ENCODE measurements around the gene ATAD5.

The ATAD5 gene

GRCh38 chr17:30831663-30832437, at the start of gene ATAD5:
ATAD5 (plus strand) TSS chr17:30831966; CDS start chr17:30832348, 382 bp downstream.
- no peak within 1 kb of the TSS for H3K27ac ChIP-seq (ENCODE audit: low read depth, low read length)
- no peaks in the 10 kb centered on the region for H3K36me3 ChIP-seq (ENCODE audit: control insufficient read depth in 1 of 2, insufficient read depth in 2 of 2, low read length in 2 of 2)
- peak within 1 kb of the TSS; percentile 79 to 87 for H3K4me3 ChIP-seq (ENCODE audit: low read depth in 1 of 2, low read length in 2 of 2)
- no peaks in the 10 kb centered on the region for H3K27me3 ChIP-seq (ENCODE audit: control insufficient read depth in 1 of 2, insufficient read depth in 2 of 2, low read length in 2 of 2)
- peak within 1 kb of the TSS; percentile 76 to 96 for H3K9ac ChIP-seq (ENCODE audit: low read depth in 1 of 2, low read length in 2 of 2)
- H3K4me1 ChIP-seq (ENCODE audit: control insufficient read depth in 1 of 2, insufficient read depth in 2 of 2, low read length in 2 of 2): peaks cover 15 to 18% of the 10 kb centered on the region in 2 donors
- no peaks in the 10 kb centered on the region for H3K9me3 ChIP-seq (ENCODE audit: control insufficient read depth in 1 of 2, low read length in 2 of 2)

DNA sequence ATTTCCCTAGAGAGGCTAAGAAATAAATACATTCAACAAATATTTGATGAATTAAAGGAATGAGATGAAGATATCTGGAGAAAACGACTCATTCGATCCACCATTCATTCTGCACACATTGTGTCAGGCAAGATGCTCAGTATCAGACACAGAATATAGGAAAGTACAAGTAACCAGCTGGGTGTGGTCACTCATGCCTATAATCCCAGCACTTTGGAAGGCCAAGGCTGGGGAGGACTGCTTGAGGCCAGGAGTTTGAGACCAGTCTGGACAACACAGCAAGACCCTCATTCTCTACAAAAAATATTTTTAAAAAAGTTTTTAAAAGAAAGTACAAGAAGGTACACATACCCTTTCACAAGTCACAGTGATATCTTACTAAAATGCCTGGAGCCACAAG, 49.6 kb upstream of the ATAD5 start:
- no peaks in the 10 kb centered on the region for H3K4me1 ChIP-seq (ENCODE audit: control insufficient read depth in 1 of 2, insufficient read depth in 2 of 2, low read length in 2 of 2)
- H3K27ac ChIP-seq (ENCODE audit: low read depth, low read length): no peak overlapping the region
- H3K9ac ChIP-seq (ENCODE audit: low read depth in 1 of 2, low read length in 2 of 2): no peak overlapping the region
- H3K9me3 ChIP-seq (ENCODE audit: control insufficient read depth in 1 of 2, low read length in 2 of 2): no peaks in the 10 kb centered on the region
- no peak overlapping the region for H3K4me3 ChIP-seq (ENCODE audit: low read depth in 1 of 2, low read length in 2 of 2)
- H3K27me3 ChIP-seq (ENCODE audit: control insufficient read depth in 1 of 2, insufficient read depth in 2 of 2, low read length in 2 of 2): no peaks in the 10 kb centered on the region
- H3K36me3 ChIP-seq (ENCODE audit: control insufficient read depth in 1 of 2, insufficient read depth in 2 of 2, low read length in 2 of 2): peaks cover 0 to 32% of the 10 kb centered on the region in 2 donors

DNA sequence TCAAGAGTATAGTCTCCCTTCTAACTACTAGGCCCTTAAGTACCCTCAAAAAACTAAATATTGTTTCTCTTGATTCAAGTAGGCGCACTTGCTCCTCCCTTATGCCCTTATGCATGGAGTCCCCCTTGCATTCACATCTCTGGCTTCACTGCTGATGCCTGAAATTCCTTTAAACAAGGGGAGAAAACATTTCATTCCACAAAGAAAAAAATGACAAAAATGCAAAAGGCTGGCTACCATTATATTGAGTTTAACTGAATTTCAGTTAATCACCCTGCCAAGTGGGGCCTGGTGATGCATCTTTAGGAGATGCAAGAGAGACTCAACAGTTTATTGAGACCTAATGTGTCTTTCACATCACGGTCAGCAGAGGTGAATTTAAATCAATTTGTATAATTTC, 42.8 kb upstream of the ATAD5 start:
- Histone ChIP-seq H3K27ac (ENCODE audit: low read depth, low read length) (no peak overlapping the region), H3K36me3 (ENCODE audit: control insufficient read depth in 1 of 2, insufficient read depth in 2 of 2, low read length in 2 of 2) (peaks cover 4 to 41% of the 10 kb centered on the region in 2 donors), H3K9me3 (ENCODE audit: control insufficient read depth in 1 of 2, low read length in 2 of 2) (no peaks in the 10 kb centered on the region)

GRCh38 chr17:30790279-30790678, 41.5 kb upstream of the ATAD5 start:
- H3K9me3 ChIP-seq (ENCODE audit: control insufficient read depth in 1 of 2, low read length in 2 of 2): no peaks in the 10 kb centered on the region
- H3K36me3 ChIP-seq (ENCODE audit: control insufficient read depth in 1 of 2, insufficient read depth in 2 of 2, low read length in 2 of 2): peaks cover 4 to 44% of the 10 kb centered on the region in 2 donors
- H3K27me3 ChIP-seq (ENCODE audit: control insufficient read depth in 1 of 2, insufficient read depth in 2 of 2, low read length in 2 of 2): no peaks in the 10 kb centered on the region
- H3K27ac ChIP-seq (ENCODE audit: low read depth, low read length): no peak overlapping the region
- H3K4me3 ChIP-seq (ENCODE audit: low read depth in 1 of 2, low read length in 2 of 2): peak overlapping the region in 1 of 2 donors; percentile 35
- peaks cover 4 to 11% of the 10 kb centered on the region in 2 donors for H3K4me1 ChIP-seq (ENCODE audit: control insufficient read depth in 1 of 2, insufficient read depth in 2 of 2, low read length in 2 of 2)
- no peak overlapping the region for H3K9ac ChIP-seq (ENCODE audit: low read depth in 1 of 2, low read length in 2 of 2)

More for the DNA sequence above, 42.8 kb upstream of the ATAD5 start:
- Histone ChIP-seq H3K4me1 (ENCODE audit: control insufficient read depth in 1 of 2, insufficient read depth in 2 of 2, low read length in 2 of 2) (peaks cover 4 to 11% of the 10 kb centered on the region in 2 donors), H3K4me3 (ENCODE audit: low read depth in 1 of 2, low read length in 2 of 2) (no peak overlapping the region), H3K9ac (ENCODE audit: low read depth in 1 of 2, low read length in 2 of 2) (no peak overlapping the region), H3K27me3 (ENCODE audit: control insufficient read depth in 1 of 2, insufficient read depth in 2 of 2, low read length in 2 of 2) (no peaks in the 10 kb centered on the region)

DNA sequence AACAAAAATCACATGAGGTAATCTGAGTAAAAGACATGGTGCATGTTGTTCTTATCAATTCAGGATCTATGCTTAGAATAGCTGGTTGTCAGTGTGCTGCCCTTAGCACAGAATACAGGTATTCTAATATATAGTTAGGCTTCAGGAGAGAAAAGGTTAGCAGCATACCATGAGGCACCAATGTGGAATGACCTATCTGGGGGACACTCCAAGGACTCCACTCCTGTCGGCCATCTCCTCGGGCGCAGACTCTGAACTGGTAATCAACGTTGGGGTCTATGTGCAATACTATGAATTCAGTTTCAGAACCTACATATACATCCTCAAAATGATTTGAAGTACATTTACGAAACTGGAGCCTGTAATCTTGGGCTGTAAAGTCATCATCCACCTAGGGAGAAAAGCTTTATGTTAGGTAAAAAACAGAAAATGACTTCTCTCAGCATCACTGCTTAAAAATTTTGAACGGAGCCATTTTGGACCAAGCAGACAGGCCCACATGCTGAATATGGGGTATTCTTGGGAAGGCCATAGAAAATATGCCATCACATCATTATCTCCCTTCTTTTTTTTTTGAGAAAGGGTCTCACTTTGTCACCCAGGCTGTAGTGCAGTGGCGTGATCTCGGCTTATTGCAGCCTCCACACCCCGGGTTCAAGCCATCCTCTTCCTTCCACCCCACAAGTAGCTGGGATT, 38.3 kb upstream of the ATAD5 start:
- Histone ChIP-seq H3K9me3 (ENCODE audit: control insufficient read depth in 1 of 2, low read length in 2 of 2) (no peaks in the 10 kb centered on the region), H3K36me3 (ENCODE audit: control insufficient read depth in 1 of 2, insufficient read depth in 2 of 2, low read length in 2 of 2) (peaks cover 10 to 47% of the 10 kb centered on the region in 2 donors), H3K4me1 (ENCODE audit: control insufficient read depth in 1 of 2, insufficient read depth in 2 of 2, low read length in 2 of 2) (peaks cover 4 to 11% of the 10 kb centered on the region in 2 donors), H3K27me3 (ENCODE audit: control insufficient read depth in 1 of 2, insufficient read depth in 2 of 2, low read length in 2 of 2) (no peaks in the 10 kb centered on the region), H3K4me3 (ENCODE audit: low read depth in 1 of 2, low read length in 2 of 2) (no peak overlapping the region), H3K27ac (ENCODE audit: low read depth, low read length) (no peak overlapping the region), H3K9ac (ENCODE audit: low read depth in 1 of 2, low read length in 2 of 2) (no peak overlapping the region)

- H3K27me3 ChIP-seq (ENCODE audit: control insufficient read depth in 1 of 2, insufficient read depth in 2 of 2, low read length in 2 of 2): no peaks in the 10 kb centered on the region
- peaks cover 10 to 43% of the 10 kb centered on the region in 2 donors for H3K36me3 ChIP-seq (ENCODE audit: control insufficient read depth in 1 of 2, insufficient read depth in 2 of 2, low read length in 2 of 2)
- H3K9me3 ChIP-seq (ENCODE audit: control insufficient read depth in 1 of 2, low read length in 2 of 2): no peaks in the 10 kb centered on the region
- H3K4me1 ChIP-seq (ENCODE audit: control insufficient read depth in 1 of 2, insufficient read depth in 2 of 2, low read length in 2 of 2): peaks cover 4 to 9% of the 10 kb centered on the region in 2 donors
- no peak overlapping the region for H3K9ac ChIP-seq (ENCODE audit: low read depth in 1 of 2, low read length in 2 of 2)
- H3K27ac ChIP-seq (ENCODE audit: low read depth, low read length): no peak overlapping the region
- no peak overlapping the region for H3K4me3 ChIP-seq (ENCODE audit: low read depth in 1 of 2, low read length in 2 of 2)
These were observed 37.4 kb upstream of the ATAD5 start for GRCh38 chr17:30794372-30794771.

- H3K4me3 ChIP-seq (ENCODE audit: low read depth in 1 of 2, low read length in 2 of 2): no peak overlapping the region
- H3K9me3 ChIP-seq (ENCODE audit: control insufficient read depth in 1 of 2, low read length in 2 of 2): no peaks in the 10 kb centered on the region
- no peaks in the 10 kb centered on the region for H3K27me3 ChIP-seq (ENCODE audit: control insufficient read depth in 1 of 2, insufficient read depth in 2 of 2, low read length in 2 of 2)
- no peak overlapping the region for H3K27ac ChIP-seq (ENCODE audit: low read depth, low read length)
- peaks cover 13 to 51% of the 10 kb centered on the region in 2 donors for H3K36me3 ChIP-seq (ENCODE audit: control insufficient read depth in 1 of 2, insufficient read depth in 2 of 2, low read length in 2 of 2)
- H3K9ac ChIP-seq (ENCODE audit: low read depth in 1 of 2, low read length in 2 of 2): no peak overlapping the region
- H3K4me1 ChIP-seq (ENCODE audit: control insufficient read depth in 1 of 2, insufficient read depth in 2 of 2, low read length in 2 of 2): no peaks in the 10 kb centered on the region
These were observed 35.8 kb upstream of the ATAD5 start for GRCh38 chr17:30796016-30796415.

DNA sequence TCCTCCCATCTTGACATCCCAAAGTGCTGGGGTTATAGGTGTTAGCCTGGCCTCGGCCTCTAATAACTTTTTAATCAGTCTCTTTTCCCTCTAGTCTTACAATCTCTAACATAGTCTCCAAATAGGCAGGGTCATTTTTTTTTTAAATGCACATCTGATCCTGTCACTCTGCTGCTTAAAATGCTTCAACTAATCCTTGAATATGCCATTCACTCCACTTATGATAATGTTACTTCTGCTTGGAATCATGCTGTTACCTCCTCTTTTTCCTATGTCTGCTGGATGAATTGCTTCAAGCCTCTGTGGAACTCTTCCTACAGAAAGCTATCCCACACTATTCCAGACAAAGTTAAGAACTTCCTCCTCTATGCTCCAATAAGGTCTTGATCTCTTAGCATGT, 30.1 kb upstream of the ATAD5 start:
- Histone ChIP-seq H3K36me3 (ENCODE audit: control insufficient read depth in 1 of 2, insufficient read depth in 2 of 2, low read length in 2 of 2) (peaks cover 13 to 35% of the 10 kb centered on the region in 2 donors), H3K9ac (ENCODE audit: low read depth in 1 of 2, low read length in 2 of 2) (no peak overlapping the region), H3K4me1 (ENCODE audit: control insufficient read depth in 1 of 2, insufficient read depth in 2 of 2, low read length in 2 of 2) (no peaks in the 10 kb centered on the region), H3K27ac (ENCODE audit: low read depth, low read length) (no peak overlapping the region), H3K27me3 (ENCODE audit: control insufficient read depth in 1 of 2, insufficient read depth in 2 of 2, low read length in 2 of 2) (no peaks in the 10 kb centered on the region), H3K4me3 (ENCODE audit: low read depth in 1 of 2, low read length in 2 of 2) (no peak overlapping the region), H3K9me3 (ENCODE audit: control insufficient read depth in 1 of 2, low read length in 2 of 2) (no peaks in the 10 kb centered on the region)

DNA sequence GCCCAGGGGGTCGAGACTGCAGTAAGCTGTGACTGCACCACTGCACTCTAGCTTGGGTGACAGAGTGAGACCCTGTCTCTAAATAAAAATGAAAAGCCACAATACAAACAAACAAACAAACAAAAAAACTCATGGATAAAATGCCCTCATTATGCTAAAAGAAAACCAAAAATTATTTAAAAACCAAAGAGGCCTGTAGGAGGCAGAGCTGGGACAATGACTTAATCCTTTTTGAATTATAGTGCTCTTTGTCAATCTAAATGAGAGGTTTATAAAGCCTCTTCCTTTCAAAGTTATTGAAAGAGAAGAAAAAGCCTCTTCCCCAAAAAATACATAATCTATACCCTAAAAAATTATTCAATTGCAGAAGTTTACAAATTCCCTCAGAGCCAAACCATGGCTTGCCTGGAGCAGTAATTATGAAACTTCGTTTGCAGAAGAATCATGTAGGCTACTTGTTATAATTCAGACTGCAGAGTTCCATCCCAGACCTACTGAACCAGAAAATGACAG, 25.8 kb upstream of the ATAD5 start:
- H3K27ac ChIP-seq (ENCODE audit: low read depth, low read length): no peak overlapping the region

GRCh38 chr17:30807896-30808295, 23.9 kb upstream of the ATAD5 start:
- Histone ChIP-seq H3K9me3 (ENCODE audit: control insufficient read depth in 1 of 2, low read length in 2 of 2) (no peaks in the 10 kb centered on the region), H3K27me3 (ENCODE audit: control insufficient read depth in 1 of 2, insufficient read depth in 2 of 2, low read length in 2 of 2) (no peaks in the 10 kb centered on the region), H3K27ac (ENCODE audit: low read depth, low read length) (no peak overlapping the region), H3K4me3 (ENCODE audit: low read depth in 1 of 2, low read length in 2 of 2) (no peak overlapping the region), H3K4me1 (ENCODE audit: control insufficient read depth in 1 of 2, insufficient read depth in 2 of 2, low read length in 2 of 2) (peaks cover 0 to 11% of the 10 kb centered on the region in 2 donors), H3K36me3 (ENCODE audit: control insufficient read depth in 1 of 2, insufficient read depth in 2 of 2, low read length in 2 of 2) (peaks cover 4 to 11% of the 10 kb centered on the region in 2 donors), H3K9ac (ENCODE audit: low read depth in 1 of 2, low read length in 2 of 2) (no peak overlapping the region)

More for the DNA sequence above, 25.8 kb upstream of the ATAD5 start:
- Histone ChIP-seq H3K36me3 (ENCODE audit: control insufficient read depth in 1 of 2, insufficient read depth in 2 of 2, low read length in 2 of 2) (peaks cover 4 to 26% of the 10 kb centered on the region in 2 donors), H3K9ac (ENCODE audit: low read depth in 1 of 2, low read length in 2 of 2) (no peak overlapping the region), H3K9me3 (ENCODE audit: control insufficient read depth in 1 of 2, low read length in 2 of 2) (no peaks in the 10 kb centered on the region), H3K4me1 (ENCODE audit: control insufficient read depth in 1 of 2, insufficient read depth in 2 of 2, low read length in 2 of 2) (peaks cover 0 to 6% of the 10 kb centered on the region in 2 donors), H3K4me3 (ENCODE audit: low read depth in 1 of 2, low read length in 2 of 2) (no peak overlapping the region), H3K27me3 (ENCODE audit: control insufficient read depth in 1 of 2, insufficient read depth in 2 of 2, low read length in 2 of 2) (no peaks in the 10 kb centered on the region)
